ENCODE results near the gene AGPAT2.

- TF ChIP-seq EZH2 (IDR thresholded peaks at IDR 0.05; ENCODE audit: borderline replicate concordance, insufficient read depth, low read depth, low read length, poor library complexity, severe bottlenecking) (no peak), CTCF (IDR thresholded peaks at IDR 0.05) (no peak)
Measured at GRCh38 chr9:136735812-136736480, 48.7 kb upstream of the AGPAT2 start.

Measured in B cell (primary cell).